Pulmonary artery endothelial cell (primary cell): ENCODE data around the gene TANGO6. TPM values are rescaled to one million over a fixed set of nuclear protein-coding genes. Genes with fewer than 3 reads are reported as not detected.

ENCODE experiments used
- DNase-seq: peaks from one replicate; pipeline ENCODE4 v3.0.0-alpha.2; 2011; ENCODE audit warnings: low read depth, low spot score
- total RNA-seq: library from RNA; depleted of rRNA; stranded (reverse); fragments of >200 nt; gene quantifications from 2 replicates; pipeline ENCODE4 v1.2.3, GENCODE V29; 2014

Gene TANGO6
- total RNA-seq, 1 donor from 2014 or later: 20.9 TPM

- no peak for DNase-seq
Measured at GRCh38 chr16:68860978-68861892, 17.9 kb downstream of the TANGO6 start.

GRCh38 chr16:68866933-68867332 is 23.6 kb downstream of the TANGO6 start:
- DNase-seq: no peak

GRCh38 chr16:68869492-68870088 is 26.3 kb downstream of the TANGO6 start:
- DNase-seq: no peak

- no peak for DNase-seq
Measured at GRCh38 chr16:68873635-68874471, 30.5 kb downstream of the TANGO6 start.

- no peak for DNase-seq
Measured at GRCh38 chr16:68875871-68876270, 32.5 kb downstream of the TANGO6 start.

GRCh38 chr16:68883685-68884084 is 40.4 kb downstream of the TANGO6 start:
- no peak for DNase-seq

- no peak for DNase-seq
Measured at GRCh38 chr16:68884401-68884800, 41.1 kb downstream of the TANGO6 start.

- peak; percentile 20 for DNase-seq
Measured at GRCh38 chr16:68884861-68885720, 41.8 kb downstream of the TANGO6 start.

GRCh38 chr16:68887107-68887506 is 43.8 kb downstream of the TANGO6 start:
- no peak for DNase-seq

- no peak for DNase-seq
Measured at GRCh38 chr16:68889508-68890150, 46.3 kb downstream of the TANGO6 start.

- DNase-seq: no peak
Measured at GRCh38 chr16:68892214-68892613, 48.9 kb downstream of the TANGO6 start.

GRCh38 chr16:68892898-68893297 is 49.6 kb downstream of the TANGO6 start:
- no peak for DNase-seq

GRCh38 chr16:68893710-68894705 is 50.7 kb downstream of the TANGO6 start:
- DNase-seq: no peak

- DNase-seq: no peak
Measured at GRCh38 chr16:68894714-68895113, 51.4 kb downstream of the TANGO6 start.

GRCh38 chr16:68898026-68898425 is 54.7 kb downstream of the TANGO6 start:
- DNase-seq: no peak

- DNase-seq: no peak
Measured at GRCh38 chr16:68900009-68900408, 56.7 kb downstream of the TANGO6 start.

- no peak for DNase-seq
Measured at GRCh38 chr16:68902003-68902968, 59.0 kb downstream of the TANGO6 start.

- DNase-seq: no peak
Measured at GRCh38 chr16:68902969-68903345, 59.6 kb downstream of the TANGO6 start.
